H1 (cell line): ENCODE measurements around the gene RRAS2. TPM values are rescaled to one million over a fixed set of nuclear protein-coding genes. Genes with fewer than 3 reads are reported as not detected.
A peak's percentile ranks its signal among the peaks of the same experiment; 100 is the strongest.

ENCODE experiments used
- RAD21 ChIP-seq, 2 experiments: IDR thresholded peaks in 1 of 2; conservative IDR thresholded peaks in 1 of 2; 2 replicates each; pipeline ENCODE4 v1.6.1; 2011; ENCODE audit warnings: low read depth in 2 of 2, low read length in 2 of 2, improper control_type of control experiment in 1 of 2, inconsistent platforms in 1 of 2, mild to moderate bottlenecking in 1 of 2, moderate library complexity in 1 of 2
- SP2 ChIP-seq: IDR thresholded peaks from 2 replicates; pipeline ENCODE4 v1.6.1; 2012; ENCODE audit warnings: mild to moderate bottlenecking, low read length, inconsistent platforms
- TEAD4 ChIP-seq: IDR thresholded peaks from 2 replicates; pipeline ENCODE4 v1.6.1; 2012; ENCODE audit warnings: low read depth, low read length, inconsistent platforms, mixed read lengths
- polyA plus RNA-seq, 7 experiments: library from polyadenylated mRNA; depleted of rRNA in 3 of 7; stranded (reverse) in 5 of 7; unstranded in 2 of 7; fragments of >200 nt in 5 of 7; fragments of 200-250 nt in 2 of 7; gene quantifications; 1 replicate in 5 of 7; 2 replicates in 1 of 7; 4 replicates in 1 of 7; pipeline versions ENCODE4 v1.2.1 to v1.2.3, GENCODE V29; 2011 to 2013; ENCODE audit warnings: missing spikeins in 2 of 7, mixed read lengths in 2 of 7
- total RNA-seq: library from RNA; stranded (reverse); fragmentation: NEBNext Ultra II Directional; extraction: Animal tissue kit (Norgen Biotek cat#: 25700); gene quantifications from 2 replicates; pipeline ENCODE4 v1.2.1, GENCODE V29; 2021

RRAS2 gene
- total and polyA plus RNA-seq, 2 of the 8 experiments (the other 6 are each of a cell fraction or from before 2014, with no cell fraction given): 72.3 to 234 TPM

- peak in 1 of 2 experiments; percentile 1; a peak in 1 of 4 replicates for TF ChIP-seq RAD21 (IDR thresholded peaks at IDR 0.05 in 1 of 2, conservative IDR thresholded peaks at IDR 0.05 in 1 of 2; ENCODE audit: low read depth in 2 of 2, low read length in 2 of 2)
- TF ChIP-seq TEAD4: no peak
- no peak for TF ChIP-seq SP2
Observed at GRCh38 chr11:14259186-14259784, 99.7 kb downstream of the RRAS2 start (continued).
